Erythroblast (primary cell): Measurements from ENCODE around the gene FBXO46.

Experiments
- GATA1 ChIP-seq: IDR thresholded peaks from 2 replicates; pipeline ENCODE4 v1.6.1; 2011; ENCODE audit warnings: low read depth, mild to moderate bottlenecking, control low read depth, low read length, moderate library complexity
- POLR2A ChIP-seq: IDR thresholded peaks from 2 replicates; pipeline ENCODE4 v1.6.1; 2011; ENCODE audit warnings: mild to moderate bottlenecking, low read length

GRCh38 chr19:45766296-45766868 is 35.7 kb upstream of the FBXO46 start:
- TF ChIP-seq POLR2A, result no peak
- no peak for TF ChIP-seq GATA1
